Parathyroid adenoma (tissue), 2 donors: ENCODE measurements around the gene SKA2.

Source experiments
- H2AFZ ChIP-seq: fragments of 300-600 bp; sonication (generic); one replicate; pipeline ENCODE4 v1.7.0; 2017; ENCODE audit warnings: antibody characterized with exemption, mild to moderate bottlenecking
- H3K27ac ChIP-seq: fragments of 300-600 bp; sonication (generic); one replicate; pipeline ENCODE4 v1.7.0; 2017
- H3K27me3 ChIP-seq: fragments of 300-600 bp; sonication (generic); one replicate; pipeline ENCODE4 v1.7.0; 2017; ENCODE audit warnings: low read length; ENCODE audit not compliant: control insufficient read depth, insufficient read depth
- H3K36me3 ChIP-seq: fragments of 300-600 bp; sonication (generic); one replicate; pipeline ENCODE4 v1.7.0; 2017; ENCODE audit warnings: low read length; ENCODE audit not compliant: control insufficient read depth, insufficient read depth
- H3K4me1 ChIP-seq: fragments of 300-600 bp; sonication (generic); one replicate; pipeline ENCODE4 v1.7.0; 2017; ENCODE audit warnings: control low read depth
- H3K4me2 ChIP-seq: fragments of 300-600 bp; sonication (generic); one replicate; pipeline ENCODE4 v1.7.0; 2017; ENCODE audit warnings: low read length
- H3K4me3 ChIP-seq: fragments of 300-600 bp; sonication (generic); one replicate; pipeline ENCODE4 v1.7.0; 2017; ENCODE audit warnings: low read depth, low read length
- H3K79me2 ChIP-seq: fragments of 300-600 bp; sonication (generic); one replicate; pipeline ENCODE4 v1.7.0; 2017; ENCODE audit warnings: control low read depth
- H3K9ac ChIP-seq: fragments of 300-600 bp; sonication (generic); one replicate; pipeline ENCODE4 v1.7.0; 2017; ENCODE audit warnings: mild to moderate bottlenecking
- H3K9me3 ChIP-seq: fragments of 300-600 bp; sonication (generic); one replicate; pipeline ENCODE4 v1.7.0; 2017; ENCODE audit warnings: low read length; ENCODE audit not compliant: control insufficient read depth
- CTCF ChIP-seq: fragments of 300-600 bp; sonication (generic); IDR thresholded peaks from one replicate; pipeline ENCODE4 v1.7.0; 2017; ENCODE audit warnings: antibody characterized with exemption, mild to moderate bottlenecking
- donor health status: primary hyperparathyroidism.

The SKA2 gene

GRCh38 chr17:59106463-59107305, 48.3 kb downstream of the SKA2 start, which contains the start of gene TRIM37:
Gene TRIM37, minus strand, starts transcription at chr17:59106880. Its CDS starts 419 bp downstream, at chr17:59106461.
- H3K4me3 ChIP-seq: peak within 1 kb of the TSS; percentile 85
- no peak for TF ChIP-seq CTCF
- H2AFZ ChIP-seq: peak within 1 kb of the TSS; percentile 90
- H3K4me1 ChIP-seq: peaks cover 4% of the 10 kb centered on the region
- H3K79me2 ChIP-seq: peaks cover 5% of the 10 kb centered on the region
- no peak within 1 kb of the TSS for H3K9ac ChIP-seq
- no peaks in the 10 kb centered on the region for H3K36me3 ChIP-seq
- peak within 1 kb of the TSS; percentile 84 for H3K27ac ChIP-seq
- H3K9me3 ChIP-seq: no peaks in the 10 kb centered on the region
- H3K4me2 ChIP-seq: peak within 1 kb of the TSS; percentile 75
- H3K27me3 ChIP-seq: no peaks in the 10 kb centered on the region

GRCh38 chr17:59105852-59106462, 49.0 kb downstream of the SKA2 start:
- Histone ChIP-seq H3K27me3 (no peaks in the 10 kb centered on the region), H3K4me2 (peak overlapping the region; percentile 75), H3K4me1 (peaks cover 4% of the 10 kb centered on the region), H2AFZ (peak overlapping the region; percentile 90), H3K4me3 (peak overlapping the region; percentile 85), H3K27ac (peak overlapping the region; percentile 84), H3K9ac (no peak overlapping the region), H3K79me2 (peaks cover 5% of the 10 kb centered on the region), H3K36me3 (no peaks in the 10 kb centered on the region), H3K9me3 (no peaks in the 10 kb centered on the region)
- no peak for TF ChIP-seq CTCF

- H3K4me2 ChIP-seq: no peak overlapping the region
- no peak overlapping the region for H3K4me3 ChIP-seq
- no peak for TF ChIP-seq CTCF
- no peaks in the 10 kb centered on the region for H3K36me3 ChIP-seq
- H2AFZ ChIP-seq: no peak overlapping the region
- H3K9ac ChIP-seq: no peak overlapping the region
- H3K27me3 ChIP-seq: no peaks in the 10 kb centered on the region
- H3K27ac ChIP-seq: no peak overlapping the region
- peaks cover 4% of the 10 kb centered on the region for H3K4me1 ChIP-seq
- H3K79me2 ChIP-seq: peaks cover 7% of the 10 kb centered on the region
- no peaks in the 10 kb centered on the region for H3K9me3 ChIP-seq
These were observed 53.8 kb downstream of the SKA2 start for GRCh38 chr17:59101178-59101577.

- Histone ChIP-seq H3K9me3 (no peaks in the 10 kb centered on the region), H3K27me3 (no peaks in the 10 kb centered on the region), H3K79me2 (peaks cover 21% of the 10 kb centered on the region), H3K9ac (no peak overlapping the region), H3K4me1 (no peaks in the 10 kb centered on the region), H3K27ac (no peak overlapping the region), H2AFZ (no peak overlapping the region), H3K36me3 (no peaks in the 10 kb centered on the region), H3K4me3 (no peak overlapping the region), H3K4me2 (no peak overlapping the region)
- TF ChIP-seq CTCF: no peak
These were observed 57.1 kb downstream of the SKA2 start for GRCh38 chr17:59097876-59098275.
